Activated effector memory CD4-positive, alpha-beta T cell treated with Interleukin-2 at 50 U/mL for 16 hours (primary cell): ENCODE measurements around the gene CSMD2.

Experiments
- DNase-seq: peaks from one replicate; pipeline ENCODE4 v3.0.0-alpha.2; 2020

The CSMD2 gene

GRCh38 chr1:33893147-33893830, 271.7 kb downstream of the CSMD2 start:
- DNase-seq: no peak

GRCh38 chr1:33886496-33886895, 278.5 kb downstream of the CSMD2 start:
- DNase-seq: no peak

- DNase-seq: no peak
These were observed 284.7 kb downstream of the CSMD2 start for GRCh38 chr1:33880305-33880704.

- no peak for DNase-seq
These were observed 286.6 kb downstream of the CSMD2 start for GRCh38 chr1:33878392-33878791.

- no peak for DNase-seq
These were observed 287.9 kb downstream of the CSMD2 start for GRCh38 chr1:33876970-33877650.

GRCh38 chr1:33875862-33876261, 289.2 kb downstream of the CSMD2 start:
- no peak for DNase-seq

- DNase-seq: no peak
These were observed 290.4 kb downstream of the CSMD2 start for GRCh38 chr1:33874636-33875035.

- DNase-seq: no peak
These were observed 292.3 kb downstream of the CSMD2 start for GRCh38 chr1:33872683-33873082.

GRCh38 chr1:33872275-33872674, 292.8 kb downstream of the CSMD2 start:
- no peak for DNase-seq

- no peak for DNase-seq
These were observed 297.3 kb downstream of the CSMD2 start for GRCh38 chr1:33867684-33868083.

GRCh38 chr1:33866281-33866680, 298.7 kb downstream of the CSMD2 start:
- no peak for DNase-seq

GRCh38 chr1:33864460-33865389, 300.3 kb downstream of the CSMD2 start:
- DNase-seq: no peak

- no peak for DNase-seq
These were observed 301.3 kb downstream of the CSMD2 start, which contains the start of gene HMGB4 for GRCh38 chr1:33863779-33864178. Gene HMGB4 (plus strand): TSS chr1:33864079. CDS start chr1:33864192, 113 bp downstream.

GRCh38 chr1:33860671-33861070, 304.4 kb downstream of the CSMD2 start:
- DNase-seq: no peak

- no peak for DNase-seq
These were observed 310.9 kb downstream of the CSMD2 start for GRCh38 chr1:33854091-33854490.

- DNase-seq: no peak
These were observed 311.6 kb downstream of the CSMD2 start for GRCh38 chr1:33853431-33853830.

GRCh38 chr1:33852711-33853110, 312.3 kb downstream of the CSMD2 start:
- DNase-seq: no peak

GRCh38 chr1:33850481-33850880, 314.5 kb downstream of the CSMD2 start:
- DNase-seq: no peak

- no peak for DNase-seq
These were observed 315.8 kb downstream of the CSMD2 start for GRCh38 chr1:33849211-33849610.

GRCh38 chr1:33848205-33848937, 316.7 kb downstream of the CSMD2 start:
- DNase-seq: no peak

- no peak for DNase-seq
These were observed 318.2 kb downstream of the CSMD2 start for GRCh38 chr1:33846861-33847260.

GRCh38 chr1:33844166-33844565, 320.9 kb downstream of the CSMD2 start:
- no peak for DNase-seq

GRCh38 chr1:33842348-33842747, 322.7 kb downstream of the CSMD2 start:
- DNase-seq: no peak
